Measurements from ENCODE around the gene TIAM2.

The TIAM2 gene

DNA sequence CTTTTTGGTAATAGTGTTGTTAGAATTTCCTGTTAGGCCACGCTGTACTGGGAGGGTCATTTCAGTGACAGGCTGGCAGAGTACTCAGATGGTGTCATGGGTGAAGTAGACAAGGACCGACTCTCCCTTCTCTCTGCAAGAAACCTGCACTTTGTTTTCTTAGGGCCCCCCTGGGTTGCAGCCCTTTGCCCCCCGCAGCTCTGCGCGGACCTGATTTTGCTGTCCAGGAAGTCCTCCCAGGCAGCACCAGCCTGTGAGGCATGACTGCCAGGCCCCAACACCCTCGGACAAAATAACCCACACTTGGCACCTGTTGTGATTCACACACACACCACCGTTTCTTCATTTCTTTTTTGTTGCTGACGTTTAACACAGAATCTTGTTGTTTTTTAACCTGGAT is 246.9 kb downstream of the TIAM2 start:
- FAIRE-seq: no peak

DNA sequence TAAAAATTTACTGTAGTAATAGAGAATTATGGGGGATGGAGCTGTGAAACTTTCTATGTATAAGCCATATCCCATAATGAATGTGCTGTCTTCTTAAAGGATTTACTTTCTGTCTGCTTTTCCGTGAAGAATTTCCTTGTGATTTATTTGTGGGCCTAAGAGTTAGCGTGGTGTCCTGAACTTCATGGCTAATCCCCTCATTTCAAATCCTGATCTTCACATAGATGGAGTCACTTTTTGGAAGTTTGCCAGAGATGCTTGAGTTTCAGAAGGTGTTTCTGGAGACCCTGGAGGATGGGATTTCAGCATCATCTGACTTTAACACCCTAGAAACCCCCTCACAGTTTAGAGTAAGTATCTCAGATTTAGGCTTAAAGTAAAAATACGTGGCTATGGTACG is 249.3 kb downstream of the TIAM2 start:
- no peak for FAIRE-seq

DNA sequence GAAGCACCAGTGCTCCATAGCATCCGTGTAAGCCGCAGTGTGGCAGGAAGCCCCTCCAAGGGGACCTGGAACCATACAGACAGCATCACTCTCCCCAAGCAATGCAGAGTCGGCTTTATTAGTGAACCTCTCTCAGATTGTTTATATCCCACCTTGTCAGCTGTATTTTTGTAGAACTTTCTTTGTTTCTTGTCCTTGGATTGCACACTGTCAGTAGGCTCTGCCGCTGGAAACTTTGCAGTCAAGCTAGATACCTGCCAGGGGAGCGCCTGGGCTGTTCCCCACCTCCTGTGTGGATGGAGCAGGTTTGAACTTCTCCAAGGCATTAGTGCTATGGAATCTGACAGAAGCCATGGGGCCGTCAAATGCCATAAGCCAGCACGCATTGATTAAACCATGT is 250.1 kb downstream of the TIAM2 start:
- no peak for FAIRE-seq

DNA sequence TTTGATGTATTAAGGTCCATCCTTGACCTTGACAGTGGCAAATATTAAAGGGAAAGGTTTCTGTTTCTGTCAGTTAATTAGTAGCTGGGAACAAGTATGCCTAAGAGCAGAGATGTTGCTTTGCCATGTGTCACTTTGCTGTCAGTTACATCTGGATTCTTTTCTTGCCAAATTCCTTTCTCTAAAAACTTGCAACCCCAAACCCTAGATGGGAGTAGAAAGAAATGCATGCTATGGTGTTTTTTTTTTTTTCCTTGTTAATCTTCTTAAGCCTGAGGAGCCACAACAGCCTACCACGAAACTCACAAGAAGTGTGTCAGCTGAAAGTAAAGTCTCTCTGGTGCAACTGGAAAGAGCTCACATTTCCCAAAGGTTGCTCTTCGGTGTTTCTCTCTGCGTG is 250.7 kb downstream of the TIAM2 start:
- no peak for FAIRE-seq

DNA sequence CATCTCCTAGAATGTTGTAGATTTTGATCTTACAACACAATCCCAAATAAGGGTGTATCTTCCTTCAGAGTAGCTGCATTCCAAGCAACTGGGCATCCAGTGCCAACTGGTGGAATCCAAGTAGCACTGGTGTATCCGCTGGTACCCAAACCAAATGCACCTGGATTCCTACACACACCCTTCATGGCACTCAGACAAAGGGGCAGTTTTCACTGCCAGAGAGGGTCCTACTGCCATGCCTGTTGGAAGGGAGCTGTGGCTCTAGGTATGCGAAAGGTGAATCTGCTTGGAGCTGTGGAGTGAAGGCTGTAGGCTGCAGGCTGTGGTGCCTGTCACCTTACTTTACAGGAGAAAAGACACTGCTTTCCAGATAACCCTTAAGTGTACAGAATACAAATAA is 251.7 kb downstream of the TIAM2 start:
- FAIRE-seq: no peak

DNA sequence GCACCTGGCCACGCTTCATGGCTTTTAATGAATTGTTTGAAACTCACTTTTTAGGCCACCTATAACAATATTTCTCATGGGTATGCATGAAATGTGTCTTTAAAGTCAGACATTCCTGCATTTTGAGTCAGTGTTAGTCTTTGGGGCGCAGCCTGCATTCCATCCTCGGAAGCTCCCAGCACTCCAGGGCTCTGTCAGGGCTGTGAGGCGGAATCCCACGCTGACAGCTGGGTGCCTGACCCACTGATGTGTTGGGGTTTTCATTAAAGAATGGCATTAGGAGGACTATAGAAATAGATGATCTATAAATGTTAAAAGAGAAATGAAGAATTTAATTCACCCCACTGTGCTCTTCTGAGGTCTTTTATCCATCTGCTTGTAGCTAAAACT is 252.5 kb downstream of the TIAM2 start:
- FAIRE-seq: no peak

DNA sequence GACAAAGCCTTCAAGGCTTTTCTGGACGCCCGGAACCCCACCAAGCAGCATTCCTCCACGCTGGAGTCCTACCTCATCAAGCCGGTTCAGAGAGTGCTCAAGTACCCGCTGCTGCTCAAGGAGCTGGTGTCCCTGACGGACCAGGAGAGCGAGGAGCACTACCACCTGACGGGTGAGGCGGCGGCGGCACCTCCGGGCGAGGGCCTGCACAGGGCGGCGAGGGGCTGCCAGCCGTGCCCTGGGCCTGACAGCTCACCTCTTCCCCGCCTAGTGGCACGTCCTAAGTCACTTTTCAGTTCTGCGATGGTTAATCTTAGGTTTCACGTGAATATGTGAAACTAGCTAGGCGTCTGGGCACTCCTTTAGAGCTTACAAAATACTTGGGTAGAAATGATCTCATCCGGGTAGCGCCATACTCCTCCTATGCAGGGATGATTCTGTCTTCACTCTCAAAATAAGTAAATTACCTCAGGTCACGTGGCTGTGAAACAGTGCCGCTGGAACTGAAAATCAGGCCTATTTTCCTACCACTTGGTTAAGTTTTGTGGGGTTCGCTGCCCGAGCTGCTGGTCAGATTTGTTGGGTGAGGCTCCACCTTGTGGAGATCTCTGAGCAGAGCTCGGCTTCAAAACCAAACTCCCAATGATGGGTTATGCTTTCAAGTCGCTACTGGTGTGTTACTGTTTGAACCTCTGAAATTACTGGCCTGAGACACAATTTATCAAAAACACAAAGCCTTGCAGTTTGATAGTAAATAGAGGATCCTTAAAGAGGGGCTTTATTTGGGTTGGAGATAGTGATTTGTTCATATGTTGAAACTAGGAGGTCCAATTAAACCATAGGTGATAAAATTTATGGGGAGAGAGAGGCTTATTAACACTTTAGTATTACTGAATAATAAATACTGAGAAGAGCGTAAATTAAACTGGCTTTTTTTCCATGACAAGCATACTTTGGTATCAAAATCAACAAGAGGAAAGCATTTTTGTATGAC is 253.2 kb downstream of the TIAM2 start:
- FAIRE-seq: no peak

DNA sequence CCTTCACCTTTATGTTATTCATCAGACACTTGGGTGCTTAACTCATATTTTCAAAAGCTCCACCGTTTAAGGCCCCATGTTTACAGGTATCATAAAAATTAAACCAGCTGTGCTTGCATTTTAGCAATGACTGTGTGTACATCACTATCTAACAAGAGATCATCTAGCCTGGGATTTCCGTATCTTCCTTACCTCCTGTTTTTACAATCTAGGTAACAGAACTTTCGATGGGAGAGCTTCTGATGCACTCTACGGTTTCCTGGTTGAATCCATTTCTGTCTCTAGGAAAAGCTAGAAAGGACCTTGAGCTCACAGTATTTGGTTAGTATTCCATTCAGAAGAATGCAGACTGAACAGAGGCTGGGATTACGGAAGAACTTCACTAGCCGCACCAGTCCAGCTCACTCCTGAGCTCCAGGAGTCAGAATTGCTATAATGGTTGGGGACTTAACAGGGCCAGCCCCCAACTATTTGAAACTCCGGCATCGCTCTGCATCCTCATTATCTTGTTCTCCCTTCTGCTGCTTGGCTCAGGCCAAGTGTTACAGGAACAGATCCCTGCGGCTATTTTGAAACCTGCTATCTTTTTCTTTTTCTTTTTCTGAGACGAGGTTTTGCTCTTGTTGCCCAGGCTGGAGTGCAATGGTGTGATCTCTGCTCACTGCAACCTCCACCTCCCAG is 255.7 kb downstream of the TIAM2 start:
- no peak for FAIRE-seq

DNA sequence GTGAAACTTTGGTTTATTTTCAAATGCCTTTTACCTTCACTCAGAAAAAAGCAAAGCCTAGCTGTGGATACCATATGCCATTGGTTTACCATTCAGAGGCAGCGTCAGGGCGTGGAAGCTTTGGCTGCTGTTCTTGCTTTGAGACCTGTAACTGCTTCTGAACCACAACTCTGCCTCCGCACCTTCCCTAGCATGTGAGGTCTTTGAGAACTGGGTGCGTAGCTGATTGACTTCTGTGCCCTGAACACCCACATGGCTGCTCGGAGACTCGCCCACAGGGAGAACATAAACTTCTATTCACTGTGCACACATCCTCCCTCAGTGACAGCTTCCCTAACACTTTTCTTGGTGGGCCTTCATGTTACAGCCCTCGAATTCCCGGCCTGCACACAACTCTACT is 257.5 kb downstream of the TIAM2 start:
- FAIRE-seq: no peak

DNA sequence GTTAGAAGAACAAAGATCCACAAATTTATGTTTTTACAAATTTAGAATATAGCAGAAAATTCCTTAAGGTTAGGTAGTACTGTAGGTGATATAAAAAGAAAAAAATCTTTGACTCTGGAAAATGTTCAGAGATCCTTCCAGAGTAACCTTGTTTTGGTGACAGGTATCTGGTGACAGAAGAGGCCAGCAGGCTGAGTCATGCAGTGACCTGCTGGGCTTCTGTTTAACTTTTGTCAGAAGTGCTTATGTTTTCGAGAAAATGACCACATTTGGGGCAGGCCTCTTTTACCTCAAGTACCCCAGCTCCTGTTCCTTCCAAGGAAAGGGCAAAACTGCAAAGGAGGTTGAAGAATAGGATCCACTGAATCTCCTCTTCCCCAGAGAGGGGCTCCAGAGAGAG is 258.2 kb downstream of the TIAM2 start:
- no peak for FAIRE-seq

DNA sequence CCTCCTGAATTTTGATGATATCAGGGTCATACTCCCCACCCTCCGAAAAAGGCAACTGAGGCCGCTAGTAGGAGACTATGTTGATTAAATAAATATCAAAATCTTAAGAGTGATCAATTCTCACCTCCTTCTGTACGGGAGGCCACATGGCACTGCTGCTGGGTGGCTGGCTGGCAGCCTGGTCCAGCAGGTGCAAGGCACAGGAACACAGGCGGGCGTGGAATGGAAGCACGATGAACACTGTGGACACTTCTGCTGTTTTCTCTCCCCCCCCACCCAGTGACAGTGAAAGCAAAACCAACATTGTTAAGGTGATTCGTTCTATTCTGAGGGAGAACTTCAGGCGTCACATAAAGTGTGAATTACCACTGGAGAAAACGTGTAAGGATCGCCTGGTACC is 259.0 kb downstream of the TIAM2 start:
- FAIRE-seq: no peak

DNA sequence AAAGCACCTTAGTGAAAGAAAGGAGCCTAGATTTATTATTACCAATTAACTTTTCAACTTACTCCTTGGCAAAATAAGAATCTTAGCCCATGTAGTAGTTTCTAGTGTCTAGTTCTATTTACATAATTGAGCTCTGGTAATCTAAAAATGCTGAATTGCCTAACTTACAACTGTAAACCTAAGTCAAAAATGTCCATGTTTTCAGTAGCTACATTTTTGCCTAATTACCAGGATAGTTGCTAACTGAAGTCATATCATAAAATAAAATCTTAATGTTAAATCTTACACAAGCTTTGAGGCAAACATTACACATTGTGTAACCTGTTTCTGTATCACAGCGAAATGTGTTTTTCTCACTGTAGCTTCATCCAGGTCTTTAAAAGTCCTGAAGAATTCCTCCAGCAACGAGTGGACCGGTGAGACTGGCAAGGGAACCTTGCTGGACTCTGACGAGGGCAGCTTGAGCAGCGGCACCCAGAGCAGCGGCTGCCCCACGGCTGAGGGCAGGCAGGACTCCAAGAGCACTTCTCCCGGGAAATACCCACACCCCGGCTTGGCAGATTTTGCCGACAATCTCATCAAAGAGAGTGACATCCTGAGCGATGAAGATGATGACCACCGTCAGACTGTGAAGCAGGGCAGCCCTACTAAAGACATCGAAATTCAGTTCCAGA is 261.1 kb downstream of the TIAM2 start:
- no peak for FAIRE-seq

DNA sequence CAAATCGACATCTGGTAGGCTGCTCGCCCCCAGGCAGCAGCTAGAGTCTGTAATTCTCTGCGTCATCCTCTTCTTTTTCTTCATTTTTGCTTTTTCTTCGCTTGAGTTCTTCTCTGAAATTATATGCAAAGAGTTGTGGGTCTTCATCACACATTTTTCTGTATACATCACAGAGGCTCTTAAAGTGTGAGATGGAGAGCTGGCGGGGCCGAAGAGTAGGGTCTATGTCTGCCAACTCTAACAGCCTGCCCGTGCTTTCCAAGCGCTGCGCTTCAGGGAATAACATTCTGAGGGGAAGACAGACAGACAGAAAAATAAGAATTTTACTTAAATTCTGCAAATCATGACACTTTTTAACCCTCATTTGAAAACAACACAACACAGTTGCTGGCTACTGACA is 262.7 kb downstream of the TIAM2 start:
- no peak for FAIRE-seq

DNA sequence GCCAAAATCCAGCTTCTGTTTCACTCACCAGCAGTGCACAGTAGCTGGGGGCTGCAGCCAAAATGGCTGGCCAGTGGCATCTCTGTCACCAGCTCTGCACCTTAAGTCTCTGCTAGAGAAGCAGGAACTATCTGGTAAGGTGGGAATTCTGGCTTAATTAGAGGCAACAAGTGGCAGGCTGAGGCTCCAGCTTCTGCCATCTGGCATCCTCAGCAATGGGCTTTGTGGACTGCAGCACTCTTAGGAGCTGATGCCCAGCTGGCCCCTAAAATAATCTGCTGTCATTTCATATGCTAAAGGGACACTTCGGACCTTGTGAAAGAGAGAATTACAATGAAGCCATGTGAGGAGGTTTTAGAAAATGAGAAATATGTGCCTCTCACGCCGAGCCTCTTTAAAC is 264.1 kb downstream of the TIAM2 start:
- no peak for FAIRE-seq

DNA sequence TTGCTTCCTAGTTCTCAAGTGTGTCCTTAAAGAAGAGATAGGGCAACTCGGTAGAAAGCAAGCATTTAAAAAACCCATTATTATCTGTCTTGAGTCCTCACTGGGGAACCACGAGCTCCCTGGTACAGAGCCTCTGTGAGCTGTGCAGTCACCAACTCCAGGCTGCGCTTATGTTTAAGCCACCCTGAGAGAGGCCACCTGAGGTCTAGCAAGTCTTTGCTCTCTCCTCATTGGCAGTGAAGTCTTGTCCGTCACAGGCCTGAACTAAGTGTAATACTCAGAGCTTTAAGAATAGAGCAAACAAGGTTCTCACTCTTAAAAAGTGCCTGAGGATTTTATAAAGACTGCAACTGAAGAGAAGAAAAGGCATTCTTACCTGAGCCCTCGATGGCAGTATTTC is 264.8 kb downstream of the TIAM2 start:
- no peak for FAIRE-seq

DNA sequence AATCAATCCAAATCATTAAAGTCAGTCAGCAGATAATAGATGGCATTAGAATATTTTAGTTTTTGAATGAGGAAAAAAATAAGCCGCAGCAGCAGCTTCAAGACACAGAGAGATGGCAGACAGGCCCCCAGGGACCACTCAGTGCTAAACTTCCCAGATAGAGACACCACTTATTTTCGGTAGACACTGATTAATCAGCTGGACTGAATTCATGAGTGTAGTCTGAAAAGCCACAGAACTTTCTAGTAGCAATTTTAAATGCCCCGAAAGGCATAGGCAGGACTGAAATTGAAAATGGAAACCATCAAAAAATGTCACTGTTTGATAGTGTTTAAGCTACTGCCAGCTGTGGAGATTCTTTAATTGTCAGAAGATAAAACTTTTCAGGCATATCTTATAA is 265.6 kb downstream of the TIAM2 start:
- no peak for FAIRE-seq

DNA sequence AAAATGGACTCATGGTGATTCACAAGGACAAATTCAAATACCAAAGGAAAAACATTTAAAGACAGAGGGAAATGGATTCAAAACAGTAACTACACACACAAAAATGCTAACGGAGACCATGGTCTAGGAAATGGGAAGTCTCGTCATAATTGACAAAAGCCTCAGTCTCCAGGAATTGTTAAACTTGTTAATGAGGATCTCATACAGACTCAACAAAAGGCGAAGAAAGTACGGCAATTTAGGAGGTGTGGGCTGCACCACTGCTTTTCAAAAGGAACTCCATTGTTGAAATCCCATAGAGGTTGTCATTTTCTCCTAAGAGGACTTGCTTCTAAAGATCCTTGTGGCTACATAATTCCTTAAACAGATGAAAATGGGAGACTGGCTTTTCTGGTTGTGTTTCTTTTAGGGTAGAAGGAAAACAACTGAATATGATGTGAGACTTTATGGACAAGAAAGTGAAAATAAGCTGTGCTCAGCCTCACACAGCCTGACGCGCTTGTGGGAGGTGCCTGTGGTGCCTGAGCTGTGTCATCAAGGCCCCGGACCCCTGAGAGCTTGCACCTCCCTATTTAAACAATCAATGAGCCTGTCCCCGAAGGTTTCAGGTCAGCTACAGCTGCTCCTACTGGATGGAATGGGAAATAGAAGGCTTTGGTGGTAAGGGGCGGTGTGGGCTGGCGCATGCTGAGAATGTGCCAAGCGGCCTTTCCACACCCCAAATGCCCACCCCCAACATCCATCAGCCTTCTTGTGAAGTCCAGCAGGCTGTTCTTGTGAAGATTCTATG is 266.2 kb downstream of the TIAM2 start:
- no peak for FAIRE-seq

DNA sequence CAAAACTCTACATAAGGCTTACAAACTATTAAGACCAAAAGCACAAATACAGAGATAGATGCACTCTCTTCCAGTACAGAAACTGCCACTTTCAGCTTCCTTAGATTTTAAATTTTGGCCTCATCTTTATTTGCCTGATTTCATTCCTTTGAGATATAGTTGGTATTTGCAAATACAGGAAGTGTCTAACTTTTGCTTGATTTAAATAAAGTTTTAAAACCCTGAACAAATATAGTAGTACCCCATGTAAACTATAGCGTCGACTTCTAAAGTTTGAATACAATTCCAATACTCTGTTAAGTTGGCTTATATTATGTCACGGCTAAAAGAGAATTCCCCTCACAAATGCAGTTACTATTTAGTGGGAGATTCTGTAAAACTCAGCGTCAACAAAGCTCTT is 267.5 kb downstream of the TIAM2 start:
- no peak for FAIRE-seq

DNA sequence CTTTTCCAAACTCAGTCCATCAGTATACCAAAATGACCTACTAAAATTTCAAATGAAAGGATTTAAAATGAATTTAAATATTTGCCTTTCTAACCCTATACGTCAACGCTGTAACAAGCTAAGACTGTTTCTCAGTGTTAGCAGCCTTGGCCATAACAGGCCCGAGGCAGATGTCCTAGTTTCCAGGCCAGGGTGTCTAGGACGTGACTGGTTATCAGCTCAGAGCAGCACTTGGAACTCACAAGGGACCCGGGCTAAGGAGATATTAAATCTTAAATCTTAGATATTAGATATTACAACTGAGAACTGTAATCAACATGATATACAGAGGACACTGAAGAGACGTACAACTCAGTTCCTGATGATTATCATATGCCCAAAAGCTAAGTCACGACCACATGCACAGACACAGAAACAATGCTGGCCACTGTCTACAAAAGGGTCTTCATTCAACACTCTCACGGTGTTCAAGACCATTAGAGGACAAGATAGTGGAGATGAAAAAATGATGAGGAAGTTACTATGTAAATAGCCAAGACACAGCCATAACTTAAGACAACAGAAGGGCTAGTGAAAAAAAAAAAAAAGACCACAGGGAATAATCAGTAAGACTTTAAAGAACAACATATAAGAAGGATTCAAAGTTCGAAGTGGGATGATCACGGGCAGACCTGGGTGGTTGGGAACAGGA is 268.4 kb downstream of the TIAM2 start, which contains the start of gene CLDN20:
TSS of gene CLDN20 (plus strand) at position 641 of the 691 bp plus-strand sequence. CDS start 11,707 bp downstream, outside the sequence.
- no peak for FAIRE-seq

DNA sequence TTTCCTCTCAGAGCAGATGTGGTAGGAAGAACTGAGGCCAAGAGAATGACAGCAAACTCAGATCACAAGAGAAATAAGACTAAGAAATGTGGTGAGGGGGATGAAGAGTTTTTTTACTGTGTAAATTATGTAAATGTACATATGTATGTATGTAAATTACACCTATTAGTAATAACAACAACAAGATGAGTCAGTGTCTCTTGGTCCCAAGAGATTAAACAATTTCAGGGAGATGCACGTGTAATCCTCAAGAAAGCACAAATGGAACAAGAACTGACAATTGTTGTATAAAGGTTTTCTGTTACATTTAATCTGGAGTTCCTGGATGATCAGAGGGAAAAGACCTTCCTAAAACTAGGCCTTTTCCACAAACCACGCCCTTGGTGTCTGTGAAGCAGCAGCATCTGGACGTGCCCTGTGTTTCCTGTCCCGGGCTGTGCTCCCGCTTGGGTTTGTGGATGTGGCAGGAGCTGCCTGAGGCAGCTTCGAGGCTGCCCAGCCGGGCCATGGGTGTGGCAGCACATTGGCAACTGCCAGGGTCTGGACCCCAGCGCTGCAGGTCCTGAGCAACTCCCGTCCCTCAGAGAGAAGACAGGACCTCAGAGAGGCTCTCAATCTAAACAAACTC is 269.7 kb downstream of the TIAM2 start:
- no peak for FAIRE-seq

DNA sequence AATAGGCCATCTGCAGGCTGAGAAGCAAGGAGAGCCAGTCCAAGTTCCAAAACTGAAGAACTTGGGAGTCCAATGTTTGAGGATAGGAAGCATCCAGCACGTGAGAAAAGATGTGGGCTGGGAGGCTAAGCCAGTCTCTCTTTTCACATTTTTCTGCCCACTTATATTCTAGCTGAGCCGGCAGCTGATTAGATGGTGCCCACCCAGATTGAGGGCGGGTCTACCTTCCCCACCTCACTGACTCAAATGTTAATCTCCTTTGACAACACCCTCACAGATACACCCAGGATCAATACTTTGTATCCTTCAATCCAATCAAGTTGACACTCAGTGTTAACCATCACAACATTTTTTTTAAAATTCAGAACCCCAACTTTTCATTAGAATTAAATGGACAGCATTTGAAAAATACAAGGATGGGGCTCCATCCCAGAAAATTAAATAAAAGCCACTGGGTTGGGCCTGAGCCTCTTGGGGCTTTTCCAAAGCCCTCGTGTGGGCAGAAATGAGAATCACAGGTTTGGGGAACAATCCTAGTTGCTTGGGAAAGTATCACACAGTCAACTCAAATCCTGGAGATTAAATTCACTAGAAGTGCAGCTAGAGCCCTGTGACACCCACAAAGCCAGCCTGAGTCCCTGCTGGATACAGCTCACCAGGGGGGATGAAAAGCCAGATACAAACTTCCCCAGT is 270.9 kb downstream of the TIAM2 start:
- no peak for FAIRE-seq

All from colon (tissue), 2 donors.